Esophagus squamous epithelium (tissue), 5 donors: Measurements from ENCODE around the gene CD8A. TPM values are rescaled to one million over a fixed set of nuclear protein-coding genes. Genes with fewer than 3 reads are reported as not detected.
A peak's percentile ranks its signal among the peaks of the same experiment; 100 is the strongest.

Experiments used
- DNase-seq: peaks from one replicate; lab custom pipeline; 2025; lab: John Stamatoyannopoulos, UW
- H3K27ac ChIP-seq, 4 donors: fragments of 200-600 bp; sonication (generic); one replicate each; pipeline ENCODE4 v1.5.1; 2016 to 2019; ENCODE audit warnings: mild to moderate bottlenecking in 1 of 4
- H3K27me3 ChIP-seq, 4 donors: fragments of 200-600 bp; sonication (generic); 1 replicate in 3 of 4; 2 replicates in 1 of 4; pipeline versions ENCODE4 v1.5.1 to v1.6.0; 2017 to 2021; ENCODE audit warnings: antibody characterized with exemption in 1 of 4
- H3K36me3 ChIP-seq, 3 donors: fragments of 200-600 bp; sonication (generic); one replicate each; pipeline ENCODE4 v1.5.1; 2016 to 2019
- H3K4me1 ChIP-seq, 3 donors: fragments of 200-600 bp; sonication (generic); one replicate each; pipeline ENCODE4 v1.5.1; 2017 to 2019
- H3K4me3 ChIP-seq, 4 donors: fragments of 200-600 bp; sonication (generic); 1 replicate in 3 of 4; 2 replicates in 1 of 4; pipeline ENCODE4 v1.5.1; 2016 to 2019; ENCODE audit warnings: mild to moderate bottlenecking in 2 of 4, moderate library complexity in 1 of 4
- H3K9me3 ChIP-seq, 3 donors: fragments of 200-600 bp; sonication (generic); one replicate each; pipeline ENCODE4 v1.5.1; 2016 to 2019
- CTCF ChIP-seq, 6 experiments: fragments of 450-650 bp in 4 of 6; fragments of 200-600 bp in 2 of 6; sonication (generic) in 2 of 6; IDR thresholded peaks; one replicate each; pipeline ENCODE4 v1.5.1; 2016 to 2019; ENCODE audit warnings: antibody characterized with exemption in 6 of 6, mild to moderate bottlenecking in 4 of 6, moderate library complexity in 4 of 6
- POLR2A ChIP-seq, 4 donors: fragments of 450-650 bp; IDR thresholded peaks; one replicate each; pipeline ENCODE4 v1.6.1; 2017; ENCODE audit warnings: antibody characterized with exemption in 4 of 4, mild to moderate bottlenecking in 4 of 4, moderate library complexity in 3 of 4
- WGBS, 2 donors: methylation state at CpG; one replicate each; pipeline ENCODE4 v1.1.5; 2018; 5-methylcytosine and 5-hydroxymethylcytosine counted together
- intact Hi-C: fragments of 100-400 bp; cut with DNase I; formaldehyde crosslinking; loops from one replicate; pipeline ENCODE4 v1.15.0; 2022
- total RNA-seq, 4 donors: library from RNA; depleted of rRNA; stranded (reverse); fragments of >200 nt; gene quantifications; one replicate each; pipeline ENCODE4 v1.1.0, GENCODE V29; 2016
- donor health status: DM: yes; HTN: yes; CAD: no.

The CD8A gene
- total RNA-seq, 4 donors from 2014 or later, result 1.6 to 6.5 (median 3.3) TPM; not detected in 1

GRCh38 chr2:86788881-86789686 lies 1.6 kb downstream of the CD8A start:
- no peak for DNase-seq
- peak overlapping the region in 3 of 4 donors; percentile 2 to 49 (median 34) for H3K4me3 ChIP-seq
- intact Hi-C loops, result no loop called here
- 3 to 17% methylated on average over 22 to 24 of the region's 64 CpGs for WGBS, 2 donors
- H3K27me3 ChIP-seq, result peaks cover 18 to 86% (median 27%) of the 10 kb centered on the region in 4 donors
- no peaks in the 10 kb centered on the region for H3K36me3 ChIP-seq
- no peaks in the 10 kb centered on the region for H3K9me3 ChIP-seq
- TF ChIP-seq CTCF (IDR thresholded peaks at IDR 0.05) (no peak), POLR2A (IDR thresholded peaks at IDR 0.05) (no peak)
- H3K27ac ChIP-seq, result peak overlapping the region in 1 of 4 donors; percentile 59
- H3K4me1 ChIP-seq, result peaks cover 13 to 37% (median 24%) of the 10 kb centered on the region in 3 donors

- Histone ChIP-seq H3K27me3 (peaks cover 18 to 76% (median 27%) of the 10 kb centered on the region in 4 donors), H3K27ac (peak overlapping the region in 1 of 4 donors; percentile 2), H3K4me1 (peaks cover 13 to 37% (median 24%) of the 10 kb centered on the region in 3 donors), H3K4me3 (peak overlapping the region in 1 of 4 donors; percentile 34), H3K9me3 (no peaks in the 10 kb centered on the region), H3K36me3 (no peaks in the 10 kb centered on the region)
- DNase-seq, result no peak
- TF ChIP-seq CTCF (IDR thresholded peaks at IDR 0.05) (no peak), POLR2A (IDR thresholded peaks at IDR 0.05) (no peak)
- 33 to 49% methylated on average over 6 to 7 of the region's 7 CpGs for WGBS, 2 donors
- intact Hi-C loops, result no loop called here
These were observed 2.5 kb downstream of the CD8A start for GRCh38 chr2:86788165-86788564.

GRCh38 chr2:86787736-86788135 lies 3.0 kb downstream of the CD8A start:
- TF ChIP-seq CTCF (IDR thresholded peaks at IDR 0.05), result no peak
- no peak for TF ChIP-seq POLR2A (IDR thresholded peaks at IDR 0.05)
- H3K27ac ChIP-seq, result no peak overlapping the region
- no peak for DNase-seq
- H3K9me3 ChIP-seq, result no peaks in the 10 kb centered on the region
- 8 to 11% methylated on average over 2 of the region's 2 CpGs for WGBS, 2 donors
- peaks cover 18 to 72% (median 27%) of the 10 kb centered on the region in 4 donors for H3K27me3 ChIP-seq
- intact Hi-C loops, result no loop called here
- H3K4me1 ChIP-seq, result peaks cover 13 to 37% (median 24%) of the 10 kb centered on the region in 3 donors
- H3K36me3 ChIP-seq, result no peaks in the 10 kb centered on the region
- no peak overlapping the region for H3K4me3 ChIP-seq

- whole genome bisulfite sequencing, 2 donors, result 47 to 62% methylated on average over 8 to 9 of the region's 10 CpGs
- peaks cover 16 to 55% (median 21%) of the 10 kb centered on the region in 4 donors for H3K27me3 ChIP-seq
- H3K4me3 ChIP-seq, result no peak overlapping the region
- H3K27ac ChIP-seq, result peak overlapping the region in 1 of 4 donors; percentile 55
- TF ChIP-seq CTCF (IDR thresholded peaks at IDR 0.05) (no peak), POLR2A (IDR thresholded peaks at IDR 0.05) (no peak)
- no peaks in the 10 kb centered on the region for H3K9me3 ChIP-seq
- H3K36me3 ChIP-seq, result no peaks in the 10 kb centered on the region
- H3K4me1 ChIP-seq, result peaks cover 13 to 31% (median 23%) of the 10 kb centered on the region in 3 donors
- no peak for DNase-seq
- intact Hi-C loops, result no loop called here
These were observed 4.6 kb downstream of the CD8A start for GRCh38 chr2:86786001-86786536.

GRCh38 chr2:86785456-86785855 lies 5.3 kb downstream of the CD8A start:
- no peaks in the 10 kb centered on the region for H3K36me3 ChIP-seq
- H3K27ac ChIP-seq, result peak overlapping the region in 1 of 4 donors; percentile 55
- 77 to 88% methylated on average over 4 to 9 of the region's 9 CpGs for WGBS, 2 donors
- H3K9me3 ChIP-seq, result no peaks in the 10 kb centered on the region
- TF ChIP-seq CTCF (IDR thresholded peaks at IDR 0.05) (no peak), POLR2A (IDR thresholded peaks at IDR 0.05) (no peak)
- H3K4me3 ChIP-seq, result no peak overlapping the region
- intact Hi-C loops, result no loop called here
- peaks cover 13 to 24% (median 17%) of the 10 kb centered on the region in 3 donors for H3K4me1 ChIP-seq
- DNase-seq, result no peak
- peaks cover 9 to 49% (median 15%) of the 10 kb centered on the region in 4 donors for H3K27me3 ChIP-seq
